NB4 (cell line): Measurements from ENCODE around the gene STUM.
"Not testable (repeated sequence)": the region's sequence is repeated elsewhere in the genome, so short reads cannot be mapped to it uniquely, and the experiment has no call there.

Experiments
- DNase-seq: peaks from one replicate; pipeline ENCODE4 v3.0.0; 2010; ENCODE audit warnings: low read depth
- H3K4me3 ChIP-seq: one replicate; pipeline ENCODE4 v1.5.1; 2011; ENCODE audit warnings: mild to moderate bottlenecking, low read depth, low read length, moderate library complexity
- CTCF ChIP-seq: IDR thresholded peaks from one replicate; pipeline ENCODE4 v1.5.1; 2012; ENCODE audit warnings: low read depth, low read length
- MYC ChIP-seq: IDR thresholded peaks from 2 replicates; pipeline ENCODE4 v1.6.1; 2011; ENCODE audit warnings: low read depth, low read length
- POLR2A ChIP-seq: IDR thresholded peaks from 2 replicates; pipeline ENCODE4 v1.6.1; 2011; ENCODE audit warnings: mild to moderate bottlenecking; ENCODE audit not compliant: insufficient read length; ENCODE audit errors: extremely low read depth
- TF ChIP-seq, protein P1 (sequence below): IDR thresholded peaks from 2 replicates; pipeline ENCODE4 v1.6.1; 2011; ENCODE audit warnings: low read depth, low read length

STUM gene

GRCh38 chr1:226616636-226617035 lies 68.1 kb downstream of the STUM start:
- TF ChIP-seq CTCF (no peak), MYC (no peak), POLR2A (no peak)
- TF ChIP-seq, protein P1, sequence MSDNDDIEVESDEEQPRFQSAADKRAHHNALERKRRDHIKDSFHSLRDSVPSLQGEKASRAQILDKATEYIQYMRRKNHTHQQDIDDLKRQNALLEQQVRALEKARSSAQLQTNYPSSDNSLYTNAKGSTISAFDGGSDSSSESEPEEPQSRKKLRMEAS, result no peak
- no peak overlapping the region for H3K4me3 ChIP-seq
- DNase-seq, result no peak

DNA sequence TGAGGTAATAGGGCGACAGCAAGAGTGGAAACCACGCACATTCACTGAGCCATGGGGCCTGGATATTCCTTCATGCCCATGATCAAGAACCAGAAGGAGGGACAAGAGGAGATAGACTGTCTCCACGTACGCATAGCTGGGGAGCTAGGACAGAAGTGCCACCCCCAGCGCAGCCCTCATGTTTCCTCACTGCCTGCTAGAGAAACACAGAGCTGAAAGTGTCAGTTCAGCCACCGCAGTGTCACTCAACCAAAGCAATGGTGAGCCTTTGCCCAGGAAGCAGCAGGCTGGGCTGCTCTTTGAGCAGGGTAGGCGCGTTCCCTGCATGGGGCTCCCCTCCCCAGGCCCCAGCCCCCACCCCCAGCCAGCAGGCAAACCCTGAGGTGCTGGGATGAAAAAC lies 68.5 kb downstream of the STUM start:
- no peak for DNase-seq
- no peak overlapping the region for H3K4me3 ChIP-seq
- TF ChIP-seq POLR2A, result no peak
- TF ChIP-seq, protein P1, result no peak
- no peak for TF ChIP-seq MYC
- TF ChIP-seq CTCF, result no peak

GRCh38 chr1:226617719-226618118 lies 69.2 kb downstream of the STUM start:
- not testable (repeated sequence) for DNase-seq, H3K4me3 ChIP-seq

DNA sequence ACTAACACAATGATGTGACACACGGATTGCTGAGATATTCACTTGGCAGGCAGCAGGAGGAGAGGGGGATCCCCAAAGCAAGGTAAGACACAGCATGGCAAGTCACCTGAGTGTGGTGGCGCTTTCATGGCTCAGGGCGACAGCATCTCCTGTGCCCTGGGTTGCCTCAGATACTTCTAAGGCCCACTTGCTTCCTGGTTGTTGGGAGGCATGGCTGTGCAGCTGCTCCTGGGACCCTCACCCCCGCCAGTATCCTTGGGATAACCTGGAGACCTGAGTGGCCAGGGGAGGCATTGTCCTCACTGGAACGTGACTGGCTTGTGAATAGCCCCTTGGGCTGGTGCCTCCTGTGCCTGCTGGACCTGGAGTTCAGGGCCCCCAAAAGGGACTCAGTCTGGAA lies 69.8 kb downstream of the STUM start:
- TF ChIP-seq CTCF, result no peak
- TF ChIP-seq POLR2A, result no peak
- no peak for TF ChIP-seq MYC
- TF ChIP-seq, protein P1, result no peak
- no peak for DNase-seq
- no peak overlapping the region for H3K4me3 ChIP-seq

- no peak overlapping the region for H3K4me3 ChIP-seq
- TF ChIP-seq CTCF (no peak), MYC (no peak)
- TF ChIP-seq, protein P1, result no peak
- DNase-seq, result no peak
Observed at GRCh38 chr1:226619031-226619430, 70.5 kb downstream of the STUM start.

GRCh38 chr1:226622012-226622411 lies 73.4 kb downstream of the STUM start:
- DNase-seq, result no peak
- no peak overlapping the region for H3K4me3 ChIP-seq
- TF ChIP-seq MYC (no peak), CTCF (no peak), POLR2A (no peak)
- TF ChIP-seq, protein P1, result no peak
